GM18873 (cell line): ENCODE results near the gene SHCBP1.
"Not testable (repeated sequence)": the region's sequence is repeated elsewhere in the genome, so short reads cannot be mapped to it uniquely, and the experiment has no call there.

ENCODE experiments used
- ATAC-seq: cut with Tn5 transposase; IDR thresholded peaks from one replicate; pipeline ENCODE4 v1.9.1; 2021; ENCODE audit warnings: mild to moderate bottlenecking, moderate library complexity, moderate number of reproducible peaks; ENCODE audit not compliant: unreplicated experiment, low FRiP score

SHCBP1 gene

GRCh38 chr16:46621006-46621933, at the start of gene SHCBP1:
SHCBP1 (minus strand) TSS chr16:46621379; CDS start chr16:46621359, 20 bp downstream.
- peak; percentile 75 for ATAC-seq

- no peak for ATAC-seq
Observed at GRCh38 chr16:46662123-46662522, 40.9 kb upstream of the SHCBP1 start.

GRCh38 chr16:46658925-46659324, 37.7 kb upstream of the SHCBP1 start:
- ATAC-seq = peak; percentile 94

- ATAC-seq = no peak
Observed at GRCh38 chr16:46651305-46651704, 30.1 kb upstream of the SHCBP1 start.

- no peak for ATAC-seq
Observed at GRCh38 chr16:46650254-46650623, 29.1 kb upstream of the SHCBP1 start.

GRCh38 chr16:46649588-46650253, 28.5 kb upstream of the SHCBP1 start:
- ATAC-seq = no peak

GRCh38 chr16:46648656-46649055, 27.5 kb upstream of the SHCBP1 start:
- no peak for ATAC-seq

GRCh38 chr16:46638947-46639925, 18.1 kb upstream of the SHCBP1 start:
- no peak for ATAC-seq

GRCh38 chr16:46632778-46633733, 11.9 kb upstream of the SHCBP1 start:
- ATAC-seq = no peak

- no peak for ATAC-seq
Observed at GRCh38 chr16:46629331-46630219, 8.4 kb upstream of the SHCBP1 start.

- ATAC-seq = no peak
Observed at GRCh38 chr16:46627746-46628145, 6.6 kb upstream of the SHCBP1 start.

GRCh38 chr16:46626681-46627080, 5.5 kb upstream of the SHCBP1 start:
- ATAC-seq = not testable (repeated sequence)

- ATAC-seq = not testable (repeated sequence)
Observed at GRCh38 chr16:46624862-46625261, 3.7 kb upstream of the SHCBP1 start.

GRCh38 chr16:46623707-46624106, 2.5 kb upstream of the SHCBP1 start:
- ATAC-seq = not testable (repeated sequence)

GRCh38 chr16:46623246-46623645, 2.1 kb upstream of the SHCBP1 start:
- not testable (repeated sequence) for ATAC-seq

GRCh38 chr16:46621934-46622676, 926 bp upstream of the SHCBP1 start:
- ATAC-seq = no peak

GRCh38 chr16:46620266-46621005, 743 bp downstream of the SHCBP1 start:
- no peak for ATAC-seq
